Tibial nerve (tissue), 4 donors: ENCODE data around the gene MGLL. TPM values are rescaled to one million over a fixed set of nuclear protein-coding genes. Genes with fewer than 3 reads are reported as not detected.

ENCODE experiments used
- DNase-seq, 2 donors: peaks; one replicate each; pipeline ENCODE4 v3.0.0-alpha.2; 2019; ENCODE audit warnings: low spot score in 2 of 2
- H3K27ac ChIP-seq, 4 donors: fragments of 200-600 bp; sonication (generic) in 3 of 4; one replicate each; pipeline ENCODE4 v1.5.1; 2017 to 2019; ENCODE audit warnings: mild to moderate bottlenecking in 1 of 4
- H3K27me3 ChIP-seq, 2 donors: fragments of 200-600 bp; sonication (generic) in 1 of 2; one replicate each; pipeline versions ENCODE4 v1.5.1 to v1.6.0; 2017 to 2019
- H3K36me3 ChIP-seq, 3 donors: fragments of 200-600 bp; sonication (generic); one replicate each; pipeline ENCODE4 v1.5.1; 2018 to 2019
- H3K4me1 ChIP-seq, 4 donors: fragments of 200-600 bp; sonication (generic) in 3 of 4; one replicate each; pipeline ENCODE4 v1.5.1; 2017 to 2019
- H3K4me3 ChIP-seq, 4 donors: fragments of 200-600 bp; sonication (generic) in 3 of 4; one replicate each; pipeline ENCODE4 v1.5.1; 2017 to 2019; ENCODE audit warnings: mild to moderate bottlenecking in 1 of 4, moderate library complexity in 1 of 4
- H3K9me3 ChIP-seq, 4 donors: fragments of 200-600 bp; sonication (generic) in 3 of 4; one replicate each; pipeline ENCODE4 v1.5.1; 2017 to 2019
- EP300 ChIP-seq, 2 donors: sonication (generic); formaldehyde crosslinking; IDR thresholded peaks; one replicate each; pipeline ENCODE4 v1.6.1; 2017; ENCODE audit warnings: antibody characterized with exemption in 2 of 2, mild to moderate bottlenecking in 1 of 2
- POLR2A ChIP-seq, 2 donors: fragments of 450-650 bp; IDR thresholded peaks; one replicate each; pipeline ENCODE4 v1.6.1; 2017; ENCODE audit warnings: antibody characterized with exemption in 2 of 2, mild to moderate bottlenecking in 2 of 2, moderate library complexity in 2 of 2
- WGBS, 2 donors: methylation state at CpG; one replicate each; pipeline ENCODE4 v1.1.5; 2018; 5-methylcytosine and 5-hydroxymethylcytosine counted together
- total RNA-seq, 4 donors: library from RNA; depleted of rRNA; stranded (reverse); fragments of >200 nt; gene quantifications; one replicate each; pipeline ENCODE4 v1.1.0, GENCODE V29; 2016
- TF ChIP-seq, protein P1 (sequence below), 5 experiments: fragments of 200-600 bp in 3 of 5; fragments of 450-650 bp in 2 of 5; sonication (generic) in 3 of 5; IDR thresholded peaks; one replicate each; pipeline ENCODE4 v1.5.1; 2016 to 2019; ENCODE audit warnings: antibody characterized with exemption in 5 of 5, mild to moderate bottlenecking in 3 of 5, moderate library complexity in 2 of 5

The MGLL gene
- total RNA-seq, 4 donors from 2014 or later, result 67.5 to 96.6 (median 86.1) TPM

DNA sequence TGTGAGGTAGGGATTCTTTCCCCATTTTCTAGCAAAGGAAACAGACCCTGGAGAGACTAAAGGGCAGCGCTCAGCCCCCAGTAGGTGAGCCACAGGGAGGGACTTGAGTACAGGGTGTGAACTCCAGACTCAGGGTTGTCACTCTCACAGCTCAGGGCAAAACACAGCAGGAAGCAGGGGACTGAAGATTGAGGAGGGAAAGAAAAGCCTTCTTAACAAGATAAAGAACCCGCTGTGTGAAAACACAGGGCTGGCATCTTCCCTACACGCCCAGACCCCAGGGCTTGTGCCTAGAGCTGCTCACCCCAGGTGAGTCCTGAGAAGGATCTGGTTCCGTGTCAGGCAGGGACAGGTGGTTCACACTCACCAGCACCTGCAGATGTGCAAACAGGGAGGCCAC is 90.0 kb downstream of the MGLL start:
- no peak for DNase-seq
- peak overlapping the region in 2 of 4 donors; percentile 40 to 51 for H3K27ac ChIP-seq
- no peak overlapping the region for H3K4me3 ChIP-seq
- 85 to 88% methylated on average over 4 of the region's 4 CpGs for WGBS, 2 donors
- no peaks in the 10 kb centered on the region for H3K9me3 ChIP-seq
- peaks cover 0 to 75% (median 47%) of the 10 kb centered on the region in 4 donors for H3K4me1 ChIP-seq
- no peak for TF ChIP-seq POLR2A (IDR thresholded peaks at IDR 0.05)
- TF ChIP-seq, protein P1, sequence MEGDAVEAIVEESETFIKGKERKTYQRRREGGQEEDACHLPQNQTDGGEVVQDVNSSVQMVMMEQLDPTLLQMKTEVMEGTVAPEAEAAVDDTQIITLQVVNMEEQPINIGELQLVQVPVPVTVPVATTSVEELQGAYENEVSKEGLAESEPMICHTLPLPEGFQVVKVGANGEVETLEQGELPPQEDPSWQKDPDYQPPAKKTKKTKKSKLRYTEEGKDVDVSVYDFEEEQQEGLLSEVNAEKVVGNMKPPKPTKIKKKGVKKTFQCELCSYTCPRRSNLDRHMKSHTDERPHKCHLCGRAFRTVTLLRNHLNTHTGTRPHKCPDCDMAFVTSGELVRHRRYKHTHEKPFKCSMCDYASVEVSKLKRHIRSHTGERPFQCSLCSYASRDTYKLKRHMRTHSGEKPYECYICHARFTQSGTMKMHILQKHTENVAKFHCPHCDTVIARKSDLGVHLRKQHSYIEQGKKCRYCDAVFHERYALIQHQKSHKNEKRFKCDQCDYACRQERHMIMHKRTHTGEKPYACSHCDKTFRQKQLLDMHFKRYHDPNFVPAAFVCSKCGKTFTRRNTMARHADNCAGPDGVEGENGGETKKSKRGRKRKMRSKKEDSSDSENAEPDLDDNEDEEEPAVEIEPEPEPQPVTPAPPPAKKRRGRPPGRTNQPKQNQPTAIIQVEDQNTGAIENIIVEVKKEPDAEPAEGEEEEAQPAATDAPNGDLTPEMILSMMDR (IDR thresholded peaks at IDR 0.05), result no peak
- H3K36me3 ChIP-seq, result no peaks in the 10 kb centered on the region
- H3K27me3 ChIP-seq, result no peaks in the 10 kb centered on the region

DNA sequence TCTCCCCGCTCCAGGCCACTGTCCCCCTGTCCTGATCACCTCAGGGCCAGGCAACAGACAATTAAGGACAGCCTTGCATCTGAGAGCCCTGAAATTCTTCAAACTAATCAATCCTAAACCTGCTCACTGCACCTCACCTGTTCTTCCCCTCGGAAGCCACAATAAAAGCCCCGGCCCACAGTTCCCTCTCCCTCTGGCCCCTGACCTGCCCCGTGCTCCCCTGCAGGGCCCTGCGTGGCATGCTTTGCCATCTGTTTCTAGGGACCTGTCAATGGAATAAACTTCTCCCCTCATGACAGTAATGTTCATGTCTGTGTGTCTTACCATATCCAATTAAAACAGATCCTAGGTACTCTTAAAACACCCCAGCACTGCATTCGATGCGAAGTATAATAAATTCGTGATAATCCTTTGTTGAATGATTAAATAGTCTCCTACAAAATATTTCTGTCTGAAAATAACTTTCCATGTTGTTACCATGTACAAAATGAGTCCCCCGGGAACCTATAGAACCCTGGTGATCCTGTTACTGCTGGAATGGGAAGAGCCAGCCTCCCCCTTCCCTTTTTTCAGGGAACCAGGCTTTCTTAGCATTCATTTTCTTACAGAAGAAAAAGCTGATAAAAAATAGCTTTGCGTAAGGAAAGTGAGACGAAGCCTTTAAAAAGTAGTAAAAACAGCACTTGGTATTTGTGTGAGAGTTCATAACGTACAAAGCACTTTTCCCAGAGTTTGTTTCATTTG is 90.6 kb downstream of the MGLL start:
- TF ChIP-seq POLR2A (IDR thresholded peaks at IDR 0.05), result no peak
- TF ChIP-seq EP300 (IDR thresholded peaks at IDR 0.05), result no peak
- TF ChIP-seq, protein P1 (IDR thresholded peaks at IDR 0.05), result no peak
- Histone ChIP-seq H3K36me3 (no peaks in the 10 kb centered on the region), H3K9me3 (no peaks in the 10 kb centered on the region), H3K27ac (peak overlapping the region in 2 of 4 donors; percentile 40 to 51), H3K4me1 (peaks cover 0 to 69% (median 42%) of the 10 kb centered on the region in 4 donors), H3K27me3 (no peaks in the 10 kb centered on the region), H3K4me3 (no peak overlapping the region)
- WGBS, 2 donors, result 73 to 81% methylated on average over 12 of the region's 12 CpGs
- no peak for DNase-seq

DNA sequence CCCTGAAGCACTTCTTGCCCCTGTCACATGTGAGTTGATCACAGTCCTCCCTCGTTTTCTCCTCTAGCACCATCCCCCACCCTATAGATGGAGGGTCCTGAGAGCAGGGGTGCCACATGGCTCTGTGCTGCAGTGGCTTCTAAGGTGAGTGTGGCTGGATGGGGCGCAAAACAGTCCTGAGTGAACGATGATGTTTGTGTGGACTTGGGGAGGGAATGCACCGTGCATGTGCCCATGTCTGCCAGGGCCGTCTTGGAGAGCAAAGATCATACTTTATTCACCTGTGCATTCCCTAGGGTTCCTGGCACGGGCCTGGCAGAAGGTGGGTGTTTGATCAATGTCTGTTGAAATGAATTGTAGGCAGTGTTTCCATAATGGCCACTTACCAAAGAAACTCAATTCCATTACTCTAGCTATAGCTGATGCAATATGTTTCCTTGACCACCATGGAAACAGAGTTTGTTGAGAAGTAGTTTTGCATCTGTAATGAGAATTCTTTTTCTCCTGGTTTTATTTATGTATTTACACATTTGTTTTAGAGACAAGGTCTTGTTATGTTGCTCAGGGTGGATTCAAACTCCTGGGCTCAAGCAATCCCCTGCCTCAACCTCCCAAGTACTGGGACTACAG is 91.5 kb downstream of the MGLL start:
- Histone ChIP-seq H3K9me3 (no peaks in the 10 kb centered on the region), H3K36me3 (no peaks in the 10 kb centered on the region), H3K4me1 (peaks cover 0 to 60% (median 33%) of the 10 kb centered on the region in 4 donors), H3K27ac (no peak overlapping the region), H3K4me3 (no peak overlapping the region), H3K27me3 (no peaks in the 10 kb centered on the region)
- no peak for DNase-seq
- TF ChIP-seq EP300 (IDR thresholded peaks at IDR 0.05) (no peak), POLR2A (IDR thresholded peaks at IDR 0.05) (no peak)
- WGBS, 2 donors, result 86 to 93% methylated on average over 6 of the region's 6 CpGs

DNA sequence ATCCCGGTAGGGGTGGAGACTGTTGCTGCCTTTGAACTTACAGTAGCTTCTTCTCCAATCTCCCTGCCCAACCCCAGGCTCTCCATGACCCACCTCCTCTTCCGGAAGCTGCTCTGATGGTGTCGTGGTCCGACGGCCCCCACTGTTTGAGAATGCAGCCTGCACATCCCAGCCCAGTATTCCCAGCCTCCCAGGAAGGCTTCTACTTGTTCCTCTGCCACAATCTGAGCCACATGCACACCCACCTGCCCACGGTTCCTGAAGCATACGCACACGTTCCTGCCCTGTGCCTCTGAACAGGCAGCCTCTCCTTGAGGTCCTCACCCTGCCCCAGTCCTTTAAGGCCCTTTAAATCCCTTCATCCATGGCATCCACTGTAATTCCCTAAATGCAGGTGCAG is 92.1 kb downstream of the MGLL start:
- 89 to 91% methylated on average over 8 of the region's 8 CpGs for whole genome bisulfite sequencing, 2 donors
- DNase-seq, result no peak
- Histone ChIP-seq H3K4me1 (peaks cover 0 to 54% (median 27%) of the 10 kb centered on the region in 4 donors), H3K27ac (peak overlapping the region in 1 of 4 donors; percentile 25), H3K27me3 (no peaks in the 10 kb centered on the region), H3K36me3 (no peaks in the 10 kb centered on the region), H3K4me3 (no peak overlapping the region), H3K9me3 (no peaks in the 10 kb centered on the region)
- no peak for TF ChIP-seq EP300 (IDR thresholded peaks at IDR 0.05)
- TF ChIP-seq POLR2A (IDR thresholded peaks at IDR 0.05), result no peak
- TF ChIP-seq, protein P1 (IDR thresholded peaks at IDR 0.05), result no peak

DNA sequence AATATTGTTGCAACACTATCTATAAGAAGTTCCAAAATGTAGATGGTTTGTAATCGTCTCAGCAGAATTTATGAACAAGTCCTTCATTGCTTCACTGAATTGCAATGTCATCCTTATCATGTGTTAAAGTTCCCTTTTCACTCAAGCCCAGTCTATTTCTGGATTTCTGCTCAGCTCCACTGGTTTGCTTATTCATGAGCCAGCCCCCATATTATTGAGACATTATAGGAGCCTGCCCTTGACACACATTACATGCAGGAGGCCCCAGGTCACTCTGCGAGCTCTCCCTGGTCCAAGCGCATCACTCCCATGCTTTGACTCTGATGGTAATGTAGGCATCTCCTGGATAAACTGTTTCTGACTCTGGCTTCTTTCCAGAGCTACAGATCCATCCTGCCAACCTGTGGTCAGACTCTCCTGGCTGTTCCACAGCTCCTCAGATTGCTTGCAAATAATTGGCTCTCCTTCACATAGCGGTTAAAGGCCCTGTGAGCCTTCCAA is 92.7 kb downstream of the MGLL start:
- TF ChIP-seq EP300 (IDR thresholded peaks at IDR 0.05) (peak in 1 of 2 donors; percentile 54), POLR2A (IDR thresholded peaks at IDR 0.05) (no peak)
- TF ChIP-seq, protein P1 (IDR thresholded peaks at IDR 0.05), result no peak
- no peak for DNase-seq
- WGBS, 2 donors, result 84 to 91% methylated on average over 4 of the region's 4 CpGs
- no peaks in the 10 kb centered on the region for H3K9me3 ChIP-seq
- H3K27me3 ChIP-seq, result no peaks in the 10 kb centered on the region
- peak overlapping the region in 1 of 4 donors; percentile 25 for H3K27ac ChIP-seq
- no peaks in the 10 kb centered on the region for H3K36me3 ChIP-seq
- peaks cover 0 to 48% (median 21%) of the 10 kb centered on the region in 4 donors for H3K4me1 ChIP-seq
- no peak overlapping the region for H3K4me3 ChIP-seq
